Measurements from ENCODE around the gene SATL1. TPM values are rescaled to one million over a fixed set of nuclear protein-coding genes. Genes with fewer than 3 reads are reported as not detected.

The SATL1 gene
- polyA plus RNA-seq, 1 donor (not counting 4 experiments of a cell fraction or from before 2014, with no cell fraction given), result 0.52 TPM

- Histone ChIP-seq H3K79me2 (ENCODE audit: control insufficient read depth, insufficient read depth, low read length) (no peaks in the 10 kb centered on the region), H4K20me1 (ENCODE audit: control insufficient read depth, extremely low read depth, insufficient read depth, low read length) (no peaks in the 10 kb centered on the region), H3K9me3 (ENCODE audit: control insufficient read depth, low read depth, low read length) (no peaks in the 10 kb centered on the region), H3K27me3 (ENCODE audit: control insufficient read depth, extremely low read depth, insufficient read depth, low read length) (no peaks in the 10 kb centered on the region), H3K4me2 (ENCODE audit: control insufficient read depth, extremely low read depth, insufficient read depth, low read depth, low read length) (no peak overlapping the region), H3K9ac (ENCODE audit: control insufficient read depth, extremely low read depth, insufficient read depth, low read length) (no peak overlapping the region), H3K36me3 (ENCODE audit: control insufficient read depth in 2 of 2, extremely low read depth in 1 of 2, insufficient read depth in 2 of 2, low read length in 2 of 2) (no peaks in the 10 kb centered on the region), H3K9me1 (ENCODE audit: control insufficient read depth, extremely low read depth, insufficient read depth, low read length) (no peaks in the 10 kb centered on the region), H2AFZ (ENCODE audit: control insufficient read depth, low read length) (no peak overlapping the region), H3K4me3 (ENCODE audit: control insufficient read depth in 2 of 3, extremely low read depth in 1 of 3, insufficient read depth in 2 of 3, low read depth in 1 of 3, low read length in 3 of 3) (no peak overlapping the region), H3K27ac (ENCODE audit: control insufficient read depth, insufficient read depth, low read length) (no peak overlapping the region), H3K4me1 (ENCODE audit: control insufficient read depth, extremely low read depth, insufficient read depth, low read length) (no peaks in the 10 kb centered on the region)
- dilution Hi-C loops (cut with MboI; ENCODE audit: extremely low pct_ligation_motif_present, low sequenced_read_pairs), result no loop called here
- DNase-seq (ENCODE audit: low read depth, low spot score) (no peak), FAIRE-seq (no peak)
- TF ChIP-seq CTCF (optimal IDR thresholded peaks at IDR 0.05 in 1 of 3, IDR thresholded peaks at IDR 0.05 in 1 of 3, conservative IDR thresholded peaks at IDR 0.05 in 1 of 3; ENCODE audit: extremely low read depth in 1 of 3, insufficient read depth in 2 of 3, low read length in 3 of 3) (no peak), EZH2 (IDR thresholded peaks at IDR 0.05; ENCODE audit: low read length) (no peak)
These were observed 104.2 kb downstream of the SATL1 start for GRCh38 chrX:85139422-85139821.

GRCh38 chrX:85136409-85136808, 107.2 kb downstream of the SATL1 start:
- Histone ChIP-seq H3K9me3 (ENCODE audit: control insufficient read depth, low read depth, low read length) (no peaks in the 10 kb centered on the region), H3K79me2 (ENCODE audit: control insufficient read depth, insufficient read depth, low read length) (no peaks in the 10 kb centered on the region), H3K9me1 (ENCODE audit: control insufficient read depth, extremely low read depth, insufficient read depth, low read length) (no peaks in the 10 kb centered on the region), H3K27ac (ENCODE audit: control insufficient read depth, insufficient read depth, low read length) (no peak overlapping the region), H3K4me1 (ENCODE audit: control insufficient read depth, extremely low read depth, insufficient read depth, low read length) (no peaks in the 10 kb centered on the region), H2AFZ (ENCODE audit: control insufficient read depth, low read length) (no peak overlapping the region), H4K20me1 (ENCODE audit: control insufficient read depth, extremely low read depth, insufficient read depth, low read length) (no peaks in the 10 kb centered on the region), H3K27me3 (ENCODE audit: control insufficient read depth, extremely low read depth, insufficient read depth, low read length) (no peaks in the 10 kb centered on the region), H3K4me2 (ENCODE audit: control insufficient read depth, extremely low read depth, insufficient read depth, low read depth, low read length) (no peak overlapping the region), H3K9ac (ENCODE audit: control insufficient read depth, extremely low read depth, insufficient read depth, low read length) (no peak overlapping the region), H3K4me3 (ENCODE audit: control insufficient read depth in 2 of 3, extremely low read depth in 1 of 3, insufficient read depth in 2 of 3, low read depth in 1 of 3, low read length in 3 of 3) (no peak overlapping the region), H3K36me3 (ENCODE audit: control insufficient read depth in 2 of 2, extremely low read depth in 1 of 2, insufficient read depth in 2 of 2, low read length in 2 of 2) (no peaks in the 10 kb centered on the region)
- dilution Hi-C loops (cut with MboI; ENCODE audit: extremely low pct_ligation_motif_present, low sequenced_read_pairs), result no loop called here
- FAIRE-seq (no peak), DNase-seq (ENCODE audit: low read depth, low spot score) (no peak)
- TF ChIP-seq EZH2 (IDR thresholded peaks at IDR 0.05; ENCODE audit: low read length), result no peak
- TF ChIP-seq CTCF (optimal IDR thresholded peaks at IDR 0.05 in 1 of 3, IDR thresholded peaks at IDR 0.05 in 1 of 3, conservative IDR thresholded peaks at IDR 0.05 in 1 of 3; ENCODE audit: extremely low read depth in 1 of 3, insufficient read depth in 2 of 3, low read length in 3 of 3), result no peak

Data from keratinocyte (primary cell).